HCT116 (cell line): ENCODE data around the gene BRD4. TPM values are rescaled to one million over a fixed set of nuclear protein-coding genes. Genes with fewer than 3 reads are reported as not detected.

Source experiments
- ATAC-seq: fragments of 200-7000 bp; cut with Tn5 transposase; 2 replicates; pipeline ENCODE4 v1.9.1; 2020; ENCODE audit warnings: mild to moderate bottlenecking, moderate library complexity
- BruUV-seq: library from RNA; stranded (reverse); fragments of 400-500 nt; replicated peaks from 2 replicates; lab custom pipeline; 2021; lab: Mats Ljungman, UMichigan
- CTCF ChIA-PET: fragments of 300-600 bp; sonication (Branson Sonifier 250); formaldehyde crosslinking; loops from one replicate; lab custom pipeline; 2021; ENCODE audit warnings: antibody characterized with exemption; lab: Charles Lee
- POLR2A ChIA-PET: fragments of 300-600, 350-600 bp; sonication (Branson Sonifier 250); formaldehyde crosslinking; loops from one replicate; lab custom pipeline; 2021; ENCODE audit warnings: antibody characterized with exemption; lab: Charles Lee
- RAD21 ChIA-PET, 2 experiments: fragments of 300-600 bp; sonication (Branson Sonifier 250); formaldehyde crosslinking; loops; one replicate each; lab custom pipeline; 2023; ENCODE audit warnings: low total read pairs in 2 of 2; ENCODE audit not compliant: uncharacterized antibody in 2 of 2, unreplicated experiment in 2 of 2, low non-redundant PET in 1 of 2; lab: Charles Lee
- DNase-seq: peaks from one replicate; pipeline ENCODE4 v3.0.0-alpha.2; 2010; ENCODE audit warnings: low read depth, low spot score
- H2AFZ ChIP-seq: fragments of 200-600 bp; shearing (Covaris generic), sonication (generic); 2 replicates; pipeline ENCODE4 v1.6.1; 2017; ENCODE audit warnings: low read depth, mixed run types, mixed read lengths, antibody characterized with exemption, low read length; ENCODE audit not compliant: poor library complexity, severe bottlenecking
- H3K27ac ChIP-seq: 2 replicates; pipeline ENCODE4 v1.5.1; 2012; ENCODE audit warnings: low read depth, low read length
- H3K27me3 ChIP-seq: fragments of 200-600 bp; sonication (generic); 2 replicates; pipeline ENCODE4 v1.6.1; 2016; ENCODE audit warnings: mixed run types, low read length, mixed read lengths; ENCODE audit not compliant: insufficient read depth
- H3K36me3 ChIP-seq, 2 experiments: fragments of 200-500 bp in 1 of 2; fragments of 200-600 bp in 1 of 2; sonication (Bioruptor generic) in 1 of 2; sonication (generic) in 1 of 2; 2 replicates each; pipeline versions ENCODE4 v1.5.1 to v1.6.1; 2014 to 2016; ENCODE audit warnings: low read length in 2 of 2, inconsistent platforms in 1 of 2, mixed read lengths in 1 of 2, mixed run types in 1 of 2; ENCODE audit not compliant: insufficient read depth in 2 of 2, control insufficient read depth in 1 of 2
- H3K4me1 ChIP-seq, 2 experiments: fragments of 200-600 bp in 1 of 2; sonication (generic) in 1 of 2; 2 replicates each; pipeline versions ENCODE4 v1.5.1 to v1.6.1; 2012 to 2017; ENCODE audit warnings: low read length in 2 of 2, inconsistent platforms in 1 of 2, mild to moderate bottlenecking in 1 of 2, mixed read lengths in 1 of 2, mixed run types in 1 of 2, moderate library complexity in 1 of 2; ENCODE audit not compliant: insufficient read depth in 2 of 2, control insufficient read depth in 1 of 2
- H3K4me2 ChIP-seq: fragments of 200-600 bp; sonication (generic); 2 replicates; pipeline ENCODE4 v1.6.1; 2017; ENCODE audit warnings: mixed run types, low read length, mixed read lengths
- H3K4me3 ChIP-seq, 2 experiments: fragments of 200-600 bp in 1 of 2; sonication (generic) in 1 of 2; replicated peaks in 1 of 2; 2 replicates each; pipeline ENCODE4 v1.5.1; 2011 to 2016; ENCODE audit warnings: low read length in 2 of 2, control low read depth in 1 of 2, low read depth in 1 of 2, mild to moderate bottlenecking in 1 of 2, mixed read lengths in 1 of 2, mixed run types in 1 of 2
- H3K79me2 ChIP-seq: fragments of 200-600 bp; sonication (generic); 2 replicates; pipeline ENCODE4 v1.6.1; 2017; ENCODE audit warnings: mild to moderate bottlenecking, mixed run types, low read length, moderate library complexity, mixed read lengths; ENCODE audit not compliant: insufficient read depth
- H3K9ac ChIP-seq: fragments of 200-600 bp; sonication (generic); 2 replicates; pipeline ENCODE4 v1.6.1; 2016; ENCODE audit warnings: low read length, mixed read lengths
- H3K9me2 ChIP-seq: fragments of 200-600 bp; sonication (generic), shearing (Covaris generic); 2 replicates; pipeline ENCODE4 v1.6.1; 2017; ENCODE audit warnings: mixed run types, mild to moderate bottlenecking, moderate library complexity; ENCODE audit not compliant: insufficient read depth
- H3K9me3 ChIP-seq, 2 experiments: fragments of 200-500 bp in 1 of 2; fragments of 200-600 bp in 1 of 2; sonication (Bioruptor generic) in 1 of 2; sonication (generic) in 1 of 2; 2 replicates each; pipeline ENCODE4 v1.6.1; 2014 to 2017; ENCODE audit warnings: low read length in 2 of 2, mixed read lengths in 2 of 2, inconsistent platforms in 1 of 2, low read depth in 1 of 2, mild to moderate bottlenecking in 1 of 2, mixed run types in 1 of 2, moderate library complexity in 1 of 2; ENCODE audit not compliant: control insufficient read depth in 1 of 2, insufficient read depth in 1 of 2
- H4K20me1 ChIP-seq: fragments of 200-600 bp; sonication (generic), shearing (Covaris generic); 2 replicates; pipeline ENCODE4 v1.6.1; 2017; ENCODE audit warnings: mixed run types, mild to moderate bottlenecking, moderate library complexity; ENCODE audit not compliant: insufficient read depth
- CBX3 ChIP-seq: IDR thresholded peaks from 2 replicates; pipeline ENCODE4 v1.6.1; 2012; ENCODE audit warnings: low read depth
- CEBPB ChIP-seq: IDR thresholded peaks from 2 replicates; pipeline ENCODE4 v1.6.1; 2012; ENCODE audit warnings: low read depth
- EZH2phosphoT487 ChIP-seq: fragments of 200-600 bp; IDR thresholded peaks from 2 replicates; pipeline ENCODE4 v1.6.1; 2018; ENCODE audit warnings: antibody characterized with exemption, borderline replicate concordance
- FOSL1 ChIP-seq: IDR thresholded peaks from 2 replicates; pipeline ENCODE4 v1.6.1; 2012; ENCODE audit warnings: low read depth
- JUND ChIP-seq: IDR thresholded peaks from 2 replicates; pipeline ENCODE4 v1.6.1; 2012
- POLR2A ChIP-seq: IDR thresholded peaks from 2 replicates; pipeline ENCODE4 v1.7.0; 2011; ENCODE audit warnings: borderline replicate concordance; ENCODE audit not compliant: insufficient read depth, insufficient read length; ENCODE audit errors: extremely low read depth
- POLR2AphosphoS5 ChIP-seq: IDR thresholded peaks from 2 replicates; pipeline ENCODE4 v1.6.1; 2011; ENCODE audit warnings: mild to moderate bottlenecking, low read depth, low read length, moderate library complexity
- RAD21 ChIP-seq: IDR thresholded peaks from 2 replicates; pipeline ENCODE4 v1.6.1; 2012; ENCODE audit warnings: low read depth, mild to moderate bottlenecking
- SIN3A ChIP-seq: IDR thresholded peaks from 2 replicates; pipeline ENCODE4 v1.6.1; 2012; ENCODE audit warnings: low read depth
- SP1 ChIP-seq: IDR thresholded peaks from 2 replicates; pipeline ENCODE4 v1.6.1; 2012; ENCODE audit warnings: low read depth
- SRF ChIP-seq: IDR thresholded peaks from 2 replicates; pipeline ENCODE4 v1.6.1; 2012; ENCODE audit warnings: low read depth
- TCF7L2 ChIP-seq: IDR thresholded peaks from 2 replicates; pipeline ENCODE4 v1.7.0; 2011; ENCODE audit warnings: borderline replicate concordance, inconsistent platforms; ENCODE audit not compliant: insufficient read depth, insufficient read length; ENCODE audit errors: extremely low read depth
- ZFX ChIP-seq: fragments of 450-650 bp; IDR thresholded peaks from 2 replicates; pipeline ENCODE4 v1.6.1; 2017
- ZNF274 ChIP-seq: fragments of 200-500 bp; sonication (Bioruptor generic); IDR thresholded peaks from 2 replicates; pipeline ENCODE4 v1.6.1; 2014; ENCODE audit warnings: mild to moderate bottlenecking, low read depth, low read length, inconsistent platforms
- intact Hi-C: fragments of 100-400 bp; cut with micrococcal nuclease; formaldehyde crosslinking; loops from 2 replicates; pipeline ENCODE4 v1.10.0; 2022
- total RNA-seq: library from RNA; stranded (reverse); gene quantifications from one replicate; pipeline ENCODE4 v1.2.1, GENCODE V29; 2021; ENCODE audit not compliant: unreplicated experiment
- TF ChIP-seq, protein P1 (sequence below): IDR thresholded peaks from 2 replicates; pipeline ENCODE4 v1.6.1; 2012; ENCODE audit warnings: low read depth
- TF ChIP-seq, protein P2 (sequence below): IDR thresholded peaks from 2 replicates; pipeline ENCODE4 v1.6.1; 2011; ENCODE audit warnings: mild to moderate bottlenecking, low read length, moderate library complexity; ENCODE audit not compliant: insufficient replicate concordance; ENCODE audit errors: extremely low read depth
- TF ChIP-seq, protein P3 (sequence below), 3 experiments: fragments of 200-600 bp in 1 of 3; sonication (generic) in 1 of 3; IDR thresholded peaks in 2 of 3; conservative IDR thresholded peaks in 1 of 3; 2 replicates each; pipeline ENCODE4 v1.5.1; 2012 to 2017; ENCODE audit warnings: low read depth in 2 of 3, low read length in 2 of 3, antibody characterized with exemption in 1 of 3, borderline replicate concordance in 1 of 3, control low read depth in 1 of 3, mild to moderate bottlenecking in 1 of 3, mixed read lengths in 1 of 3, mixed run types in 1 of 3, moderate library complexity in 1 of 3; ENCODE audit not compliant: insufficient read depth in 1 of 3
- TF ChIP-seq, protein P4 (sequence below): IDR thresholded peaks from 2 replicates; pipeline ENCODE4 v1.6.1; 2012
- TF ChIP-seq, protein P5 (sequence below): IDR thresholded peaks from 2 replicates; pipeline ENCODE4 v1.6.1; 2012

The BRD4 gene
- total RNA-seq, 1 experiment from 2014 or later, result 52.9 TPM

DNA sequence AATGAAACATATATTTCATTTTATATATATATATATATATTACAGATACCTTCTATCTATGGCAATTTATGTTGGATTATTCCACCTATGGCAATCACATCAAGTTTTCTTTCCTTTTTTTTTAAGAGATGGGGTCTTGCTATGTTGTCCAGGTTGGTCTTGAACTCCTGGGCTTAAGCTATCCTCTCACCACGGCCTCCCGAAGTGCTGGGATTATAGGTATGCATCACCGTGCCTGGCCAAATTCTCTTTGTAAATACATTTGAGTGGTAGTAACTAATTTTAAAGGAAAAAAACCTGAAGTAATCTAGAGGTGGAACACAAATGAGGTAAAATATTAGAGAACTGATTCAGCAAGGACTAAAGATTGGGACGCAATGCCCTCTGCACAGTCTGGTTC is 21.6 kb upstream of the BRD4 start:
- TF ChIP-seq CEBPB (no peak), ZNF274 (no peak), JUND (no peak), SIN3A (no peak), TCF7L2 (no peak), SP1 (no peak), SRF (no peak), CBX3 (no peak), FOSL1 (no peak), POLR2AphosphoS5 (no peak), ZFX (no peak), RAD21 (no peak), POLR2A (no peak), EZH2phosphoT487 (no peak)
- TF ChIP-seq, protein P1, sequence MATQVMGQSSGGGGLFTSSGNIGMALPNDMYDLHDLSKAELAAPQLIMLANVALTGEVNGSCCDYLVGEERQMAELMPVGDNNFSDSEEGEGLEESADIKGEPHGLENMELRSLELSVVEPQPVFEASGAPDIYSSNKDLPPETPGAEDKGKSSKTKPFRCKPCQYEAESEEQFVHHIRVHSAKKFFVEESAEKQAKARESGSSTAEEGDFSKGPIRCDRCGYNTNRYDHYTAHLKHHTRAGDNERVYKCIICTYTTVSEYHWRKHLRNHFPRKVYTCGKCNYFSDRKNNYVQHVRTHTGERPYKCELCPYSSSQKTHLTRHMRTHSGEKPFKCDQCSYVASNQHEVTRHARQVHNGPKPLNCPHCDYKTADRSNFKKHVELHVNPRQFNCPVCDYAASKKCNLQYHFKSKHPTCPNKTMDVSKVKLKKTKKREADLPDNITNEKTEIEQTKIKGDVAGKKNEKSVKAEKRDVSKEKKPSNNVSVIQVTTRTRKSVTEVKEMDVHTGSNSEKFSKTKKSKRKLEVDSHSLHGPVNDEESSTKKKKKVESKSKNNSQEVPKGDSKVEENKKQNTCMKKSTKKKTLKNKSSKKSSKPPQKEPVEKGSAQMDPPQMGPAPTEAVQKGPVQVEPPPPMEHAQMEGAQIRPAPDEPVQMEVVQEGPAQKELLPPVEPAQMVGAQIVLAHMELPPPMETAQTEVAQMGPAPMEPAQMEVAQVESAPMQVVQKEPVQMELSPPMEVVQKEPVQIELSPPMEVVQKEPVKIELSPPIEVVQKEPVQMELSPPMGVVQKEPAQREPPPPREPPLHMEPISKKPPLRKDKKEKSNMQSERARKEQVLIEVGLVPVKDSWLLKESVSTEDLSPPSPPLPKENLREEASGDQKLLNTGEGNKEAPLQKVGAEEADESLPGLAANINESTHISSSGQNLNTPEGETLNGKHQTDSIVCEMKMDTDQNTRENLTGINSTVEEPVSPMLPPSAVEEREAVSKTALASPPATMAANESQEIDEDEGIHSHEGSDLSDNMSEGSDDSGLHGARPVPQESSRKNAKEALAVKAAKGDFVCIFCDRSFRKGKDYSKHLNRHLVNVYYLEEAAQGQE, result no peak
- TF ChIP-seq, protein P2, sequence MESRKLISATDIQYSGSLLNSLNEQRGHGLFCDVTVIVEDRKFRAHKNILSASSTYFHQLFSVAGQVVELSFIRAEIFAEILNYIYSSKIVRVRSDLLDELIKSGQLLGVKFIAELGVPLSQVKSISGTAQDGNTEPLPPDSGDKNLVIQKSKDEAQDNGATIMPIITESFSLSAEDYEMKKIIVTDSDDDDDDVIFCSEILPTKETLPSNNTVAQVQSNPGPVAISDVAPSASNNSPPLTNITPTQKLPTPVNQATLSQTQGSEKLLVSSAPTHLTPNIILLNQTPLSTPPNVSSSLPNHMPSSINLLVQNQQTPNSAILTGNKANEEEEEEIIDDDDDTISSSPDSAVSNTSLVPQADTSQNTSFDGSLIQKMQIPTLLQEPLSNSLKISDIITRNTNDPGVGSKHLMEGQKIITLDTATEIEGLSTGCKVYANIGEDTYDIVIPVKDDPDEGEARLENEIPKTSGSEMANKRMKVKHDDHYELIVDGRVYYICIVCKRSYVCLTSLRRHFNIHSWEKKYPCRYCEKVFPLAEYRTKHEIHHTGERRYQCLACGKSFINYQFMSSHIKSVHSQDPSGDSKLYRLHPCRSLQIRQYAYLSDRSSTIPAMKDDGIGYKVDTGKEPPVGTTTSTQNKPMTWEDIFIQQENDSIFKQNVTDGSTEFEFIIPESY, result no peak
- TF ChIP-seq, protein P3, sequence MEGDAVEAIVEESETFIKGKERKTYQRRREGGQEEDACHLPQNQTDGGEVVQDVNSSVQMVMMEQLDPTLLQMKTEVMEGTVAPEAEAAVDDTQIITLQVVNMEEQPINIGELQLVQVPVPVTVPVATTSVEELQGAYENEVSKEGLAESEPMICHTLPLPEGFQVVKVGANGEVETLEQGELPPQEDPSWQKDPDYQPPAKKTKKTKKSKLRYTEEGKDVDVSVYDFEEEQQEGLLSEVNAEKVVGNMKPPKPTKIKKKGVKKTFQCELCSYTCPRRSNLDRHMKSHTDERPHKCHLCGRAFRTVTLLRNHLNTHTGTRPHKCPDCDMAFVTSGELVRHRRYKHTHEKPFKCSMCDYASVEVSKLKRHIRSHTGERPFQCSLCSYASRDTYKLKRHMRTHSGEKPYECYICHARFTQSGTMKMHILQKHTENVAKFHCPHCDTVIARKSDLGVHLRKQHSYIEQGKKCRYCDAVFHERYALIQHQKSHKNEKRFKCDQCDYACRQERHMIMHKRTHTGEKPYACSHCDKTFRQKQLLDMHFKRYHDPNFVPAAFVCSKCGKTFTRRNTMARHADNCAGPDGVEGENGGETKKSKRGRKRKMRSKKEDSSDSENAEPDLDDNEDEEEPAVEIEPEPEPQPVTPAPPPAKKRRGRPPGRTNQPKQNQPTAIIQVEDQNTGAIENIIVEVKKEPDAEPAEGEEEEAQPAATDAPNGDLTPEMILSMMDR (IDR thresholded peaks at IDR 0.05 in 2 of 3, conservative IDR thresholded peaks at IDR 0.05 in 1 of 3; ENCODE audit: borderline replicate concordance in 1 of 3, insufficient read depth in 1 of 3, low read depth in 2 of 3, low read length in 2 of 3), result no peak
- TF ChIP-seq, protein P4, sequence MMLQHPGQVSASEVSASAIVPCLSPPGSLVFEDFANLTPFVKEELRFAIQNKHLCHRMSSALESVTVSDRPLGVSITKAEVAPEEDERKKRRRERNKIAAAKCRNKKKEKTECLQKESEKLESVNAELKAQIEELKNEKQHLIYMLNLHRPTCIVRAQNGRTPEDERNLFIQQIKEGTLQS, result no peak
- TF ChIP-seq, protein P5, sequence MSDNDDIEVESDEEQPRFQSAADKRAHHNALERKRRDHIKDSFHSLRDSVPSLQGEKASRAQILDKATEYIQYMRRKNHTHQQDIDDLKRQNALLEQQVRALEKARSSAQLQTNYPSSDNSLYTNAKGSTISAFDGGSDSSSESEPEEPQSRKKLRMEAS, result no peak
- POLR2A ChIA-PET, result no interaction called here
- H3K79me2 ChIP-seq, result no peaks in the 10 kb centered on the region
- H3K9me2 ChIP-seq, result no peaks in the 10 kb centered on the region
- no peak overlapping the region for H3K27ac ChIP-seq
- H3K36me3 ChIP-seq, result peaks cover 30 to 34% of the 10 kb centered on the region in 2 experiments
- RAD21 ChIA-PET, result no interaction called here
- DNase-seq, result no peak
- H3K4me2 ChIP-seq, result no peak overlapping the region
- no peaks in the 10 kb centered on the region for H3K9me3 ChIP-seq
- no peaks in the 10 kb centered on the region for H4K20me1 ChIP-seq
- no peak for ATAC-seq
- intact Hi-C loops, result no loop called here
- BruUV-seq, result no TSS peak
- H3K4me1 ChIP-seq, result no peaks in the 10 kb centered on the region
- H3K4me3 ChIP-seq, result no peak overlapping the region
- H3K9ac ChIP-seq, result no peak overlapping the region
- no peak overlapping the region for H2AFZ ChIP-seq
- H3K27me3 ChIP-seq, result no peaks in the 10 kb centered on the region
- CTCF ChIA-PET, result no interaction called here
